NOMO-1 treated with DMSO at 0.1 percent for 48 hours (cell line): ENCODE measurements around the gene MAPK8IP2.
A peak's percentile ranks its signal among the peaks of the same experiment; 100 is the strongest.
"Not testable (repeated sequence)": the region's sequence is repeated elsewhere in the genome, so short reads cannot be mapped to it uniquely, and the experiment has no call there.

Experiments used
- DNase-seq: peaks from one replicate; lab custom pipeline; 2025; ENCODE audit not compliant: unreplicated experiment; lab: John Stamatoyannopoulos, UW

The MAPK8IP2 gene

GRCh38 chr22:50599816-50600455 lies 657 bp upstream of the MAPK8IP2 start:
- peak; percentile 10 for DNase-seq

GRCh38 chr22:50600967-50601668 lies 525 bp downstream of the MAPK8IP2 start:
- DNase-seq: no peak

- no peak for DNase-seq
These were observed 1.2 kb downstream of the MAPK8IP2 start for GRCh38 chr22:50601669-50602337.

- DNase-seq: no peak
These were observed 1.7 kb downstream of the MAPK8IP2 start for GRCh38 chr22:50602338-50602700.

- no peak for DNase-seq
These were observed 3.1 kb downstream of the MAPK8IP2 start for GRCh38 chr22:50603511-50604255.

- no peak for DNase-seq
These were observed 3.8 kb downstream of the MAPK8IP2 start for GRCh38 chr22:50604256-50605001.

- no peak for DNase-seq
These were observed 4.5 kb downstream of the MAPK8IP2 start for GRCh38 chr22:50605002-50605612.

- no peak for DNase-seq
These were observed 5.1 kb downstream of the MAPK8IP2 start for GRCh38 chr22:50605613-50606074.

GRCh38 chr22:50606165-50606945 lies 5.8 kb downstream of the MAPK8IP2 start:
- no peak for DNase-seq

- no peak for DNase-seq
These were observed 6.5 kb downstream of the MAPK8IP2 start for GRCh38 chr22:50606946-50607658.

GRCh38 chr22:50607659-50608020 lies 7.0 kb downstream of the MAPK8IP2 start:
- DNase-seq: no peak

- DNase-seq: not testable (repeated sequence)
These were observed 7.7 kb downstream of the MAPK8IP2 start for GRCh38 chr22:50608058-50608840.

- no peak for DNase-seq
These were observed 8.4 kb downstream of the MAPK8IP2 start for GRCh38 chr22:50608996-50609395.

- DNase-seq: no peak
These were observed 9.0 kb downstream of the MAPK8IP2 start for GRCh38 chr22:50609599-50609998.

- DNase-seq: no peak
These were observed 9.5 kb downstream of the MAPK8IP2 start for GRCh38 chr22:50610041-50610451.

GRCh38 chr22:50610581-50610980 lies 10.0 kb downstream of the MAPK8IP2 start:
- DNase-seq: no peak

GRCh38 chr22:50611341-50612060 lies 10.9 kb downstream of the MAPK8IP2 start:
- no peak for DNase-seq

- DNase-seq: no peak
These were observed 11.6 kb downstream of the MAPK8IP2 start for GRCh38 chr22:50612168-50612527.
